ENCODE data around the gene NAGPA. TPM values are rescaled to one million over a fixed set of nuclear protein-coding genes. Genes with fewer than 3 reads are reported as not detected.

NAGPA gene
- total and polyA plus RNA-seq, 2 experiments from 2014 or later = 32.2 to 35.7 TPM

DNA sequence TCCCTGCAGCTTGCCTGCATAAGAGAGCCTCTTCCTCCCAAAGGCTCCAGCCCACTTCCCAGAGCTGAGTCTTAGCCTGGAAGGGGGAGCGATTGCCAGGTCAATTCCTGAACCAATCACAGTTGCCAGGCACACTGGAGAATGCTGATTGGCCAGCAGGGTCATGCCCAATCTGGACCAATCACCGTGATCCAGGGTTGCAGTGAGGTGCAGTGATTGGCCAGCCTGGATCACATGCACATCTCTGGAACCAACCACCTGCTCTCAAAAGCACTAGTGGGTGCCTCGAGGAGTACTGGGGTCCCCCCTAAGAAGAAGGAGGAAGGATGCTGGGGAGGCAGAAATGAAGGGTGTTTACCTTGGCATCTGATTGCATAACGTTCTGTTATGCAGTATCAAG, 18.4 kb downstream of the NAGPA start:
- Histone ChIP-seq H3K79me2 (no peaks in the 10 kb centered on the region), H3K36me3 (replicated peaks; ENCODE audit: insufficient read depth, low read depth) (no peaks in the 10 kb centered on the region), H2AFZ (no peak overlapping the region), H3K9me3 (ENCODE audit: low read depth) (no peaks in the 10 kb centered on the region), H3K4me3 (no peak overlapping the region), H3K9me2 (replicated peaks; ENCODE audit: insufficient read depth) (no peaks in the 10 kb centered on the region), H3K4me1 (ENCODE audit: insufficient read depth) (no peaks in the 10 kb centered on the region), H3K27me3 (no peaks in the 10 kb centered on the region), H3K4me2 (no peak overlapping the region), H3K27ac (no peak overlapping the region), H4K20me1 (ENCODE audit: insufficient read depth, poor library complexity, severe bottlenecking) (no peaks in the 10 kb centered on the region)
- TF ChIP-seq EZH2 (IDR thresholded peaks at IDR 0.05; ENCODE audit: borderline replicate concordance) = no peak
- TF ChIP-seq EZH2phosphoT487 (IDR thresholded peaks at IDR 0.05; ENCODE audit: low read depth, severe bottlenecking, unreplicated experiment) = no peak
- TF ChIP-seq, protein P1, sequence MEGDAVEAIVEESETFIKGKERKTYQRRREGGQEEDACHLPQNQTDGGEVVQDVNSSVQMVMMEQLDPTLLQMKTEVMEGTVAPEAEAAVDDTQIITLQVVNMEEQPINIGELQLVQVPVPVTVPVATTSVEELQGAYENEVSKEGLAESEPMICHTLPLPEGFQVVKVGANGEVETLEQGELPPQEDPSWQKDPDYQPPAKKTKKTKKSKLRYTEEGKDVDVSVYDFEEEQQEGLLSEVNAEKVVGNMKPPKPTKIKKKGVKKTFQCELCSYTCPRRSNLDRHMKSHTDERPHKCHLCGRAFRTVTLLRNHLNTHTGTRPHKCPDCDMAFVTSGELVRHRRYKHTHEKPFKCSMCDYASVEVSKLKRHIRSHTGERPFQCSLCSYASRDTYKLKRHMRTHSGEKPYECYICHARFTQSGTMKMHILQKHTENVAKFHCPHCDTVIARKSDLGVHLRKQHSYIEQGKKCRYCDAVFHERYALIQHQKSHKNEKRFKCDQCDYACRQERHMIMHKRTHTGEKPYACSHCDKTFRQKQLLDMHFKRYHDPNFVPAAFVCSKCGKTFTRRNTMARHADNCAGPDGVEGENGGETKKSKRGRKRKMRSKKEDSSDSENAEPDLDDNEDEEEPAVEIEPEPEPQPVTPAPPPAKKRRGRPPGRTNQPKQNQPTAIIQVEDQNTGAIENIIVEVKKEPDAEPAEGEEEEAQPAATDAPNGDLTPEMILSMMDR (IDR thresholded peaks at IDR 0.05; ENCODE audit: poor library complexity) = no peak
- WGBS (ENCODE audit: low lambda C conversion rate, missing lambda C conversion rate) = 87% methylated on average over 4 of the region's 4 CpGs
- DNase-seq (ENCODE audit: low spot score) = no peak

DNA sequence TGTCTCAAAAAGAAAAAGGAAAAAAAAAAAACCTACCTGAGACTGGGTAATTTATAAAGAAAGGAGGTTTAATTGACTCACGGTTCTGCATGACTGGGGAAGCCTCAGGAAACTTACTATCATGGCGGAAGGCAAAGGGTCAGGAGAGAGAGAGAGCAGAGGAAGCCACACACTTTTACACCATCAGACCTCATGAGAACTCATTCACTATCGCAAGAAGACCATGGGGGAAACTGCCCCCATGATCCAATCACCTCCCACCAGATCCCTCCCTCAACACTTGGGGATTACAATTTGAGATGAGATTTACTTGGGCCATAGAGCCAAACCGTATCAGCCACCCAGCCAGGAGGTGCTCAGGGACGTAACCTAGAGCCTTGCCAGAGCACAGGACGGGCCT, 20.8 kb downstream of the NAGPA start:
- Histone ChIP-seq H3K4me2 (no peak overlapping the region), H3K9me3 (ENCODE audit: low read depth) (no peaks in the 10 kb centered on the region), H3K4me3 (no peak overlapping the region), H3K4me1 (ENCODE audit: insufficient read depth) (no peaks in the 10 kb centered on the region), H3K27ac (no peak overlapping the region), H3K36me3 (replicated peaks; ENCODE audit: insufficient read depth, low read depth) (no peaks in the 10 kb centered on the region), H2AFZ (no peak overlapping the region), H3K9me2 (replicated peaks; ENCODE audit: insufficient read depth) (no peaks in the 10 kb centered on the region), H3K27me3 (no peaks in the 10 kb centered on the region), H4K20me1 (ENCODE audit: insufficient read depth, poor library complexity, severe bottlenecking) (no peaks in the 10 kb centered on the region), H3K79me2 (no peaks in the 10 kb centered on the region)
- TF ChIP-seq EZH2phosphoT487 (IDR thresholded peaks at IDR 0.05; ENCODE audit: low read depth, severe bottlenecking, unreplicated experiment) (no peak), EZH2 (IDR thresholded peaks at IDR 0.05; ENCODE audit: borderline replicate concordance) (no peak)
- TF ChIP-seq, protein P1 (IDR thresholded peaks at IDR 0.05; ENCODE audit: poor library complexity) = no peak
- DNase-seq (ENCODE audit: low spot score) = no peak
- 82% methylated on average over 6 of the region's 6 CpGs for WGBS (ENCODE audit: low lambda C conversion rate, missing lambda C conversion rate)

DNA sequence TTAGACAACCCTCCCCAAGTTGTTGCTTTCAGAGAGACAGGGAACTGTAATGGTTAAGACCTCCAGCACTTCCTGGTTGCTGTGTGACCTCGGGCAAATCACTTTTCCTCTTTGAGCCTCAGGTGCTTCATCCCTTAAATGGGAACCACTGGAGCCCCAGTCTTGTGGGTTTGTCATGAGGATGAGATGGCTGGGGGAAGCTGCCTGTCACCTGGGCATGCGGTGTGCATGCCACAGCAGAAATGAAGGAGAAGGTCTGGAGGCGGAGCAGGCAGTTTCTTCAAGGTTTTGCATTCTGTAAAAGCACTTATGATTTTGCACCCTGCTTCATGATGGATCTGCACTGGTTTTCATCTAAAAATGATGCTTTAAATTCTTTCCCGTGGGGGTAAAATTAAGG, 22.1 kb downstream of the NAGPA start:
- H4K20me1 ChIP-seq (ENCODE audit: insufficient read depth, poor library complexity, severe bottlenecking) = no peaks in the 10 kb centered on the region
- no peaks in the 10 kb centered on the region for H3K79me2 ChIP-seq
- no peak overlapping the region for H2AFZ ChIP-seq
- no peaks in the 10 kb centered on the region for H3K36me3 ChIP-seq (replicated peaks; ENCODE audit: insufficient read depth, low read depth)
- DNase-seq (ENCODE audit: low spot score) = no peak
- 72% methylated on average over 4 of the region's 4 CpGs for WGBS (ENCODE audit: low lambda C conversion rate, missing lambda C conversion rate)
- H3K4me2 ChIP-seq = no peak overlapping the region
- H3K27me3 ChIP-seq = no peaks in the 10 kb centered on the region
- no peaks in the 10 kb centered on the region for H3K9me2 ChIP-seq (replicated peaks; ENCODE audit: insufficient read depth)
- TF ChIP-seq, protein P1 (IDR thresholded peaks at IDR 0.05; ENCODE audit: poor library complexity) = no peak
- TF ChIP-seq EZH2phosphoT487 (IDR thresholded peaks at IDR 0.05; ENCODE audit: low read depth, severe bottlenecking, unreplicated experiment) = no peak
- no peak for TF ChIP-seq EZH2 (IDR thresholded peaks at IDR 0.05; ENCODE audit: borderline replicate concordance)
- H3K4me1 ChIP-seq (ENCODE audit: insufficient read depth) = no peaks in the 10 kb centered on the region
- no peak overlapping the region for H3K27ac ChIP-seq
- no peak overlapping the region for H3K4me3 ChIP-seq
- no peaks in the 10 kb centered on the region for H3K9me3 ChIP-seq (ENCODE audit: low read depth)
